Activated CD8-positive, alpha-beta T cell treated with anti-CD3 and anti-CD28 coated beads for 36 hours (primary cell): Measurements from ENCODE around the gene RHEX. TPM values are rescaled to one million over a fixed set of nuclear protein-coding genes. Genes with fewer than 3 reads are reported as not detected.

ENCODE experiments used
- ATAC-seq: fragments of 200-7000 bp; cut with Tn5 transposase; one replicate; pipeline ENCODE4 v1.10.0; 2021; ENCODE audit warnings: mild to moderate bottlenecking, moderate library complexity
- CTCF ChIA-PET: fragments of 350-600 bp; sonication (Branson Sonifier 250); formaldehyde crosslinking; loops from one replicate; lab custom pipeline; 2021; ENCODE audit warnings: antibody characterized with exemption; lab: Charles Lee
- POLR2A ChIA-PET: fragments of 350-600 bp; sonication (Branson Sonifier 250); formaldehyde crosslinking; loops from one replicate; lab custom pipeline; 2021; ENCODE audit warnings: antibody characterized with exemption; lab: Charles Lee
- DNase-seq: peaks from one replicate; pipeline ENCODE4 v3.0.0-alpha.2; 2020
- H3K27ac Mint-ChIP-seq: one replicate; pipeline ENCODE4 v1.8.0; 2021; ENCODE audit warnings: mild to moderate bottlenecking, mixed read lengths
- H3K27me3 Mint-ChIP-seq: one replicate; pipeline ENCODE4 v1.8.0; 2021; ENCODE audit warnings: mixed read lengths
- H3K36me3 Mint-ChIP-seq: one replicate; pipeline ENCODE4 v1.8.0; 2021; ENCODE audit warnings: low read depth, mixed read lengths
- H3K4me1 Mint-ChIP-seq: one replicate; pipeline ENCODE4 v1.8.0; 2021; ENCODE audit warnings: low read depth, mixed read lengths
- H3K4me3 Mint-ChIP-seq: one replicate; pipeline ENCODE4 v1.8.0; 2021; ENCODE audit warnings: mild to moderate bottlenecking, moderate library complexity, mixed read lengths
- H3K9me3 Mint-ChIP-seq: one replicate; pipeline ENCODE4 v1.8.0; 2021; ENCODE audit warnings: mixed read lengths
- CTCF ChIP-seq: fragments of 200-600 bp; IDR thresholded peaks from one replicate; pipeline ENCODE4 v1.8.0; 2022; ENCODE audit warnings: antibody characterized with exemption, mild to moderate bottlenecking
- intact Hi-C: fragments of 100-400 bp; cut with micrococcal nuclease; formaldehyde crosslinking; loops from one replicate; pipeline ENCODE4 v1.10.0; 2022
- total RNA-seq, 2 experiments: library from RNA; stranded (reverse); gene quantifications; one replicate each; pipeline ENCODE4 v1.2.3, GENCODE V29; 2021

RHEX gene
- total RNA-seq, 2 experiments from 2014 or later: not detected

GRCh38 chr1:206070627-206071304 is 17.8 kb downstream of the RHEX start:
- no peak overlapping the region for H3K4me3 Mint-ChIP-seq
- no peak for DNase-seq
- ATAC-seq: no peak
- intact Hi-C loops: no loop called here
- no peaks in the 10 kb centered on the region for H3K36me3 Mint-ChIP-seq
- H3K27ac Mint-ChIP-seq: no peak overlapping the region
- TF ChIP-seq CTCF: no peak
- H3K4me1 Mint-ChIP-seq: peaks cover 19% of the 10 kb centered on the region
- ChIA-PET POLR2A (no interaction called here), CTCF (interaction anchor here (1.5 to 1.8 kb wide), 2 partner anchors 35 to 40 kb away, joined by 3 to 6 read pairs; no protein-coding TSS in a partner anchor)
- H3K9me3 Mint-ChIP-seq: no peaks in the 10 kb centered on the region
- H3K27me3 Mint-ChIP-seq: peaks cover 23% of the 10 kb centered on the region

GRCh38 chr1:206074839-206075238 is 21.9 kb downstream of the RHEX start:
- TF ChIP-seq CTCF: no peak
- Mint-ChIP-seq H3K27ac (no peak overlapping the region), H3K4me1 (peaks cover 3% of the 10 kb centered on the region), H3K9me3 (no peaks in the 10 kb centered on the region), H3K36me3 (no peaks in the 10 kb centered on the region), H3K27me3 (peaks cover 10% of the 10 kb centered on the region), H3K4me3 (no peak overlapping the region)
- DNase-seq (no peak), ATAC-seq (no peak)
- POLR2A ChIA-PET: no interaction called here
- CTCF ChIA-PET: interaction anchor here (1.0 kb wide), 1 partner anchor 97 kb away, joined by 3 read pairs; no protein-coding TSS in a partner anchor
- intact Hi-C loops: no loop called here

GRCh38 chr1:206075786-206076755 is 23.1 kb downstream of the RHEX start:
- intact Hi-C loops: no loop called here
- POLR2A ChIA-PET: no interaction called here
- DNase-seq (no peak), ATAC-seq (no peak)
- TF ChIP-seq CTCF: no peak
- Mint-ChIP-seq H3K27ac (no peak overlapping the region), H3K36me3 (no peaks in the 10 kb centered on the region), H3K9me3 (no peaks in the 10 kb centered on the region), H3K4me3 (no peak overlapping the region), H3K4me1 (peaks cover 10% of the 10 kb centered on the region), H3K27me3 (peaks cover 8% of the 10 kb centered on the region)
- CTCF ChIA-PET: interaction anchor here (1.0 to 1.2 kb wide), 2 partner anchors 30 to 99 kb away, joined by 3 read pairs; no protein-coding TSS in a partner anchor

GRCh38 chr1:206079135-206079534 is 26.2 kb downstream of the RHEX start:
- no peaks in the 10 kb centered on the region for H3K9me3 Mint-ChIP-seq
- H3K4me3 Mint-ChIP-seq: no peak overlapping the region
- DNase-seq (no peak), ATAC-seq (no peak)
- POLR2A ChIA-PET: no interaction called here
- peaks cover 8% of the 10 kb centered on the region for H3K27me3 Mint-ChIP-seq
- TF ChIP-seq CTCF: no peak
- CTCF ChIA-PET: interaction anchor here (1.0 kb wide), 1 partner anchor 24 kb away, joined by 3 read pairs; no protein-coding TSS in a partner anchor
- no peaks in the 10 kb centered on the region for H3K36me3 Mint-ChIP-seq
- H3K27ac Mint-ChIP-seq: no peak overlapping the region
- peaks cover 10% of the 10 kb centered on the region for H3K4me1 Mint-ChIP-seq
- intact Hi-C loops: no loop called here
